ENCODE measurements around the gene XIAP.
"Not testable (repeated sequence)": the region's sequence is repeated elsewhere in the genome, so short reads cannot be mapped to it uniquely, and the experiment has no call there.

The XIAP gene

DNA sequence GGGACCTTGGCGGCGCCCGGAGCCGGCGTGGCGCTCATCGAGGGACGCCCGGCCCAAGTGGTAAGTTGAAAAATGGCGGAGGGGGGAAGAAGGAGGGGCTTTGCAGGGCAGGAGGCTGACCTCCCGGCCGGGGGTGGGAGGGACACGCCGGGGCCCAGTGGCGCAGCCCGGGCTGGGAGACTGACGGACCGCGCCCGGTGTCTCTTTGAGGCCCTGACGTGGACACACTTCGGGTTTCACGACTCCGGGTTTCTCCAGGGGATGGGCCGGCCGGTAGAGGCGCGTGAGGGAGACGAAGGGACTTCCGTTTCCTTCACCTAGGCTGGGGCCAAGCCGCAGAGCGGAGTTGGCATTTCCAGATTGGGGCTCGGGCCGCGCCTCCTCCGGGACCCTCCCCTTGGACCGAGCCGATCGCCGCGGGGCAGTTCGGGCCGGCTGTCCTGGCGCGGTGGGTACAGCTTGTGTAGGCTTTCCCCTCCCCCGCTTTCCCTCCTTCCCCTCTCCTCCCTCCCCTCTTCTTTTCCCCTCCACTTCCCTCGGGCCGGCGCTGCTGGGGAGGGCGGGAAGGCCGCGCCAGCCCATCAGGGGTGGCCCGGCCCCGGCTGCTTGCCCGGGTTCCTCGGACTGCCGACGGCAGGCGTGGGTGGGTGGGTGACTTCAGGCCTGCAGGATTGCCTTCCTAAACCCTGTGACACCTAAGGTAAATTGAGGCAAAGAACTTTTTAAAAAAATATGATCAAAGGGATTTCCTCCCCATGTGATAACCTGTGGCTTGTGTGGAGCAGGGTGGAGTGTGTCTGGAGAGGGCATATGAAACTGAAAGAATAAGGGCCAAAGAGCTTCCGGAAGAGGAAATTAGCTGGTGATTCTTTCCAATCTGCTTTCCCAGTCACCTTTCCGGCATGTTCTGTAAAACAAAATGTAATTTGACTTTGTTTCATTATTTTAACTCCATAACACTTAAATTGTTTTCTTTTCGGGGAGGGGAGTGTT, at the start of gene XIAP:
XIAP (plus strand) TSS at position 208 of the 993 bp plus-strand sequence. CDS start 25,610 bp downstream, outside the sequence.
- peaks cover 7% of the 10 kb centered on the region for H3K36me3 Mint-ChIP-seq (ENCODE audit: low read depth)
- H3K27me3 Mint-ChIP-seq = no peaks in the 10 kb centered on the region
- H3K9me3 Mint-ChIP-seq = no peaks in the 10 kb centered on the region
- peak within 1 kb of the TSS; percentile 88 for H3K27ac Mint-ChIP-seq
- H3K4me1 Mint-ChIP-seq (ENCODE audit: low read depth) = peaks cover 20% of the 10 kb centered on the region
- peak within 1 kb of the TSS; percentile 88 for H3K4me3 Mint-ChIP-seq

DNA sequence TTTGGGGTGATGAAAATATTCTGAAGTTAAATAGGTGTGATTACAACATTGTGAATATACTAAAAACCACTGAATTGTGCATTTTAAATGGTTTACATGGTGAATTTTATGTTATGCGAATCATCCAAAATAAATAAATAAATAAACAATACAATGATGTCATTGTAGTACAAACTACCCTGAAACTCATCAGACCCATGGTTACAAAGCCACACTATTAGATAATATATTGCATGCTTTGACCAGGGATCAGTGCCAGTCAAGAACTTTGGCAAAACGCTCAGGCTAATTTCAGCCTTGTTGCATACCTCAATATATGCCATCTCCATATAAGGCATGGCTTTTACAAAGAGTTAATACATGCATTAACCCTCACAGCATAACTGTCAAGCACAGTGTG, 45.5 kb upstream of the XIAP start:
- Mint-ChIP-seq H3K4me1 (ENCODE audit: low read depth) (no peaks in the 10 kb centered on the region), H3K36me3 (ENCODE audit: low read depth) (no peaks in the 10 kb centered on the region), H3K4me3 (no peak overlapping the region), H3K27ac (no peak overlapping the region), H3K27me3 (no peaks in the 10 kb centered on the region), H3K9me3 (no peaks in the 10 kb centered on the region)

DNA sequence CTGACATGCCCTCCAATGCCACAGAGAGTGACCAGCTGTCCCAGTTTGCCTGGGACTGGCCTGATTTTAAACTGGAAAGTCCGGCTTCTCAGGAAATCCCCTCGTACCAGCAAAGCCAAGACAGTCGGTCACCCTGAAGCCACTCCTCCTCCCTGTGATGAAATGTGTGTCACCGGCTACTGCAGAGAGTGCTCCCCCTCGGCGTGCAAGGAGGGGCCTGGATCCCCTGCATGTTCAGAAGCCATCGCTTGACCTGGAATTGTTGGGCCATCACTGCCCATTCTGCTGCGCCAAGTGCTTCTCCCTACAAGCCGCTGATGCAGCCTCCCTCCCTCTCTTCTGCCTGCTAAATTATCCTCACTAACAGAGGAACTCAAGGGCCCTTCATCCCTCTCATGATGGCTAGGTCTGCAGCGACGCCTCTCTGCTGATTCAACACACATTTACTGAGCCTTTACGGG, 44.9 kb upstream of the XIAP start:
- not testable (repeated sequence) for H3K36me3 Mint-ChIP-seq (ENCODE audit: low read depth); H3K4me3 Mint-ChIP-seq; H3K27me3 Mint-ChIP-seq; H3K4me1 Mint-ChIP-seq (ENCODE audit: low read depth); H3K27ac Mint-ChIP-seq; H3K9me3 Mint-ChIP-seq

DNA sequence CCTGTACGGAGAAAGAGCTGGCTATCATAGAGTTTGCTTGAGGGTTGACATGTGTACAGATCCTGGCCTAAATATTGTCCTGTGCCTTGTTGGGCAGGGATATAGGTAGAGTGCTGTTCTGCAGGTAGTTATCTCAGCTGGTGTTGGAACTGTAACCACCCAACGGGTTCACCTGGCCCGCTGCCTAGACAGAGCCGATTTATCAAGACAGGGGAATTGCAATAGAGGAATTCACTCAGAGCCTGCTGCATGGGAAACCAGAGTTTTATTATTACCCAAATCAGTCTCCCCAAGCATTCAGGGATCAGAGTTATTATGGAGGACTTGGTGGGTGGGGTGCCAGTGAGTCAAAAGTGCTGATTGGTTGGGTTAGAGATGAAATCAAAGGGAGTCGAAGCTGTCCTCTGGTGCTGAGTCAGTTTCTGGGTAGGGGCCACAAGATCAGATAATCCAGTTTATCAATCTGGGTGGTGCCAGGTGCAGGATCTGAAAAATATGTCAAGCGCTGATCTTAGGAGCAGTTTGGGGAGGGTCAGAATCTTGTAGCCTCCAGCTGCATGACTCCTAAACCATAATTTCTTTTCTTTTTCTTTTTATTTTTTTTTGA, 42.5 kb upstream of the XIAP start:
- Mint-ChIP-seq H3K27ac (no peak overlapping the region), H3K36me3 (ENCODE audit: low read depth) (no peaks in the 10 kb centered on the region), H3K4me3 (no peak overlapping the region), H3K9me3 (no peaks in the 10 kb centered on the region), H3K4me1 (ENCODE audit: low read depth) (no peaks in the 10 kb centered on the region), H3K27me3 (no peaks in the 10 kb centered on the region)

DNA sequence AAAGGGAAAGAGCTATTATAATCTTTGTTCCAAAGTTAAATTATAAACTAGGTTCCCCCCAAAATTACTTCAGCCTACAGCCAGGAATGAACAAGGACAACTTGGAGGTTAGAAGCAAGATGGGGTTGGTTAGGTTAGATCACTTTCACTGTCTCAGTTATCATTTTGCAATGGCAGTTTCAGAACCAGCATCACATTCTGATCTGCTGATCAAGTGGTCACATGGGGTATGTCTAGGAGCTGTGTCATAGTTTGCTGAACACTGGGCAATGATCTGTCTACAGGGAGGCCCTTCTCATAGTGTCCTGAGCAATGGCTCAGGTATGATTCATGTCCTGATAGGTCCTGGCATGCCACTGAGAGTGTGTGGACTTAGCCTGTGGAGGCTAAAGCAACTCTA, 41.6 kb upstream of the XIAP start:
- Mint-ChIP-seq H3K27ac (no peak overlapping the region), H3K4me3 (no peak overlapping the region), H3K9me3 (no peaks in the 10 kb centered on the region), H3K36me3 (ENCODE audit: low read depth) (no peaks in the 10 kb centered on the region), H3K27me3 (no peaks in the 10 kb centered on the region), H3K4me1 (ENCODE audit: low read depth) (no peaks in the 10 kb centered on the region)

DNA sequence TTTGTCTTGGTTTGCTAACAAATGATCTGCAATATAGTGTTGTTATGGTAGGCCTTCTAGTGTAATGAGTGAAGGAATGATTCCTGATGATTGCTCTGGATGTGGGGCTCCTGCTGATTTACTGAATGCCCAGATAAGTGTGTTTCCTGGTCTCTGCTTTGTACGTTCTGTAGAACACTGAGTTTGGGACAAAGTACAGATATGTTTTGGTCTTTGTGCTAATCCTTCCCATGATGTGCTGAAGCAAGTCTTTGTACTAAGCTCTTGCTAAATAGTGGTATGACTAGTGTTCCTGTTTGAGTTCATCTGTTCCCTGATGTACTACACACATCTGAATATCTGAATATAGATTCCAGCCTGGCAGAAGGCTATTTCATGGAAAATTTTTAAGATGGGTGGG, 36.9 kb upstream of the XIAP start:
- no peaks in the 10 kb centered on the region for H3K36me3 Mint-ChIP-seq (ENCODE audit: low read depth)
- no peak overlapping the region for H3K27ac Mint-ChIP-seq
- H3K4me1 Mint-ChIP-seq (ENCODE audit: low read depth) = no peaks in the 10 kb centered on the region
- no peaks in the 10 kb centered on the region for H3K9me3 Mint-ChIP-seq
- H3K4me3 Mint-ChIP-seq = no peak overlapping the region
- H3K27me3 Mint-ChIP-seq = no peaks in the 10 kb centered on the region

DNA sequence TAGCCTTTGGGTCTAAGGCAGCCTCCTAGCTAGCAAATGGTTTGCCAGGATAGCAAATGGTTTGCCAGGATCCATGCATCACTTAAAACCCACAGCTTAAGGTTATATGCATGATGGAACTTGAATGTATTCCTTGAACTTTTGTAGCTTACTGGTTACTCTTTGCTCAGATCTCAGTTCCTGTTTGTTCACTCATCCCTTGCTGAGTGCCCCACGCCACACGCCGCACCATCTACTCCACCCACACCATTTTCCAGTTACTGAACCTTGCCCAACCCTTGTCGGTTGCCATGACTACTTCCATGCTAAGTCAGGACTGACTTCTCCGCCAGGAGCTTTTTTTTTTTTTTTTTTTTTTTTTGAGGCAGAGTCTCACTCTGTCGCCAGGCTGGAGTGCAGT, 29.5 kb upstream of the XIAP start:
- Mint-ChIP-seq H3K36me3 (ENCODE audit: low read depth) (no peaks in the 10 kb centered on the region), H3K9me3 (no peaks in the 10 kb centered on the region), H3K27me3 (peaks cover 4% of the 10 kb centered on the region), H3K4me1 (ENCODE audit: low read depth) (peaks cover 7% of the 10 kb centered on the region), H3K4me3 (no peak overlapping the region), H3K27ac (no peak overlapping the region)

DNA sequence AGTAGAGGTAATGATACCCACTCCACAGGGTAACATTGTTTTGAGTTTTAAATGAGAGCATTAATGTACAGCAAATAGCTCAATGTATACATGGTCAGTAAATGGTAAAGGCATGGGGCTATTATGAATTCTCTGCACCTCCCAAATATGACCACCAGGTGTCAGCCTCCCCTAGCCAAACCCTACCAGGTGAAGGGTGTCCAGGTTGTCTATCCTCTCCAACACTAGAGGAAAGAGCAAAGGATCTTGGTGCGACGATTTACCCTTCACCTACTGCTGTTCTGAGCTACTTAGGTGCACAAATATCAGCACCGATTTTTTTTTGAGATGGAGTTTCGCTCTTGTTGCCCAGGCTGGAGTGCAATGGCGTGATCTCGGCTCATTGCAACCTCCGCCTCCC, 26.5 kb upstream of the XIAP start:
- Mint-ChIP-seq H3K9me3 (no peaks in the 10 kb centered on the region), H3K36me3 (ENCODE audit: low read depth) (no peaks in the 10 kb centered on the region), H3K27me3 (peaks cover 4% of the 10 kb centered on the region), H3K4me3 (no peak overlapping the region), H3K4me1 (ENCODE audit: low read depth) (peaks cover 11% of the 10 kb centered on the region), H3K27ac (no peak overlapping the region)

DNA sequence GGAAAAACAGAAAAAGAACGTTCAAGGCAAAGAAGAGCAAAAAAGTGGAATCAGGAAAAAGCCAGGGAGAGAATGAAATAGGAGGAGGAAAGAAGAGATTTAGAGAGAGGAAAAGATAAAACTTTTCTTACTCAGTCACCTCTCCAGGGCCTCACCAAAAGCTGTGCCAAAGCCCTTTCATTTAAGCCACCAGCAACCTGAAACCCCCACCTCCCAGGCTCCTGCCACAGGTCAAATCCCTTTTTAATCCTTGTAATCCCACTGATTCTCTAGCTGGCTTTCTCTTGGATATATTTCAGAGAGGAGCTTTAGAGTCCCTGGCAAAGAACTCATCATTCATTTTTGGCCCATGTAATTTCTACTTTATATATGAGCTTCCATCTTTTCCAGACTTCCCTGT, 25.7 kb upstream of the XIAP start:
- Mint-ChIP-seq H3K27ac (no peak overlapping the region), H3K27me3 (peaks cover 4% of the 10 kb centered on the region), H3K4me3 (no peak overlapping the region), H3K36me3 (ENCODE audit: low read depth) (no peaks in the 10 kb centered on the region), H3K9me3 (no peaks in the 10 kb centered on the region), H3K4me1 (ENCODE audit: low read depth) (peaks cover 11% of the 10 kb centered on the region)

DNA sequence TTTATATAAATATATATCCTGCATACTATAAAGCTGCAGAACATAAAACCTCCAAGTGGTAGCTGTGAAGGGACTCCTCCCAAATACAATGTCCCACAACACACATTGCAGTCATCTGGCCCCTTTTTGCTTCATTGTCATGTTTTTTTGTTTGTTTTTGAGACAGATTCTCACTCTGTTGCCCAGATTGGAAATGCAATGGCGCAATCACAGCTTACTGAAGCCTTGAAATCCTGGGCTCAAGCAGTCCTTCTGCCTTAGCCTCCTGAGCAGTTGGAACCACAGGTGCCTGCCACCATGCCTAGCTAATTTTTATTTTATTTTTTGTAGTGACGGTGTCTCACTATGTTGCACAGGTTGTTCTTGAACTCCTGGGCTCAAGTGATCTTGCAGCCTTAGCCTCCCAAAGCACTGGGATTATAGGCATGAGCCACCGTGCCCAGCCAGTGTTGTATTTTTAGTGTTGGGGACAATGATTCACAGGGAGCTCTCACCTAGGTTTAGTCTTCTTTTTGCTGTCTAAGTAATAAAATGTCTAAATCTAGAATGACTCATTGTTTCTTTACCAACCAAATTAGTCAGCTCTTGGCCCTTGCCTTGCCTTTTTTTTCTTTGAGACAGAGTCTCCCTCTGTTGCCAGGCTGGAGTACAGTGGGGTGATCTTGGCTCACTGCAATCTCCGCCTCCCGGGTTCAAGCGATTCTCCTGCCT, 24.0 kb upstream of the XIAP start:
- no peak overlapping the region for H3K27ac Mint-ChIP-seq
- H3K4me1 Mint-ChIP-seq (ENCODE audit: low read depth) = peaks cover 4% of the 10 kb centered on the region
- H3K4me3 Mint-ChIP-seq = no peak overlapping the region
- no peaks in the 10 kb centered on the region for H3K36me3 Mint-ChIP-seq (ENCODE audit: low read depth)
- no peaks in the 10 kb centered on the region for H3K9me3 Mint-ChIP-seq
- H3K27me3 Mint-ChIP-seq = peaks cover 4% of the 10 kb centered on the region

DNA sequence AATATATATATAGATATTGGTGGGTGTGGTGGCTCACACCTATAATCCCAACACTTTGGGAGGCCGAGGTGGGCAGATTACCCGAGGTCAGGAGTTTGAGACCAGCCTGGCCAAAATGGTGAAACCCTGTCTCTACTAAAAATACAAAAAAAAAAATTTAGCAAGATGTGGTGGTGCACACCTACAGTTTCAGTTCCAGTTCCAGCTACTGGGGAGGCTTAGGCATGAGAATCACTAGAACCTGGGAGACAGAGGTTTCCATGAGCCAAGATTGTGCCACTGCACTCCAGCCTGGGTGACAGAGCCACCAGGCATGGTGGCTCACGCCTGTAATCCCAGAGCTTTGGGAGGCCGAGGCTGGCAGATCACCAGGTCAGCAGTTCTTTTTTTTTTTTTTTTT, 14.7 kb upstream of the XIAP start:
- not testable (repeated sequence) for H3K36me3 Mint-ChIP-seq (ENCODE audit: low read depth); H3K9me3 Mint-ChIP-seq; H3K27me3 Mint-ChIP-seq; H3K4me3 Mint-ChIP-seq; H3K27ac Mint-ChIP-seq; H3K4me1 Mint-ChIP-seq (ENCODE audit: low read depth)

DNA sequence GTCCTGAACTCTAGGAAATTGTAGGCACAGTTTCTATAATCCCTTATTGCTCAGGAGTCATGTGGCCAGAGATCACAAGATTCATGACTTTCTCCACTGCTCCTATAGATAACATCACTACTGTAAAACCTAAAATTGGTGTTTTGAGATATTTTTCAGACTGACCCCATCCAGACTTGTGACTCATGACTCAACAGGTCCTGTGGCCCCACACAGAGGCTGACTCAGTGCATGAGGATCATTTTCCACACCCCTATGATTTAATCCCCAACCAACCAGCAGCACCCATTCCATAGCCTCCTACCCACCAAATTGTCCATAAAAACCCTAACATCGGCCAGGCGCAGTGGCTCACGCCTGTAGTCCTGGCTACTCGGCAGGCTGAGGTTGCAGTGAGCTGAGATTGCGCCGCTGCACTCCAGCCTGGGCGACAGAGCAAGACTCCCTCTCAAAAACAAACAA, 13.2 kb upstream of the XIAP start:
- no peak overlapping the region for H3K4me3 Mint-ChIP-seq
- H3K36me3 Mint-ChIP-seq (ENCODE audit: low read depth) = no peaks in the 10 kb centered on the region
- peaks cover 8% of the 10 kb centered on the region for H3K4me1 Mint-ChIP-seq (ENCODE audit: low read depth)
- H3K27ac Mint-ChIP-seq = no peak overlapping the region
- no peaks in the 10 kb centered on the region for H3K9me3 Mint-ChIP-seq
- H3K27me3 Mint-ChIP-seq = no peaks in the 10 kb centered on the region

DNA sequence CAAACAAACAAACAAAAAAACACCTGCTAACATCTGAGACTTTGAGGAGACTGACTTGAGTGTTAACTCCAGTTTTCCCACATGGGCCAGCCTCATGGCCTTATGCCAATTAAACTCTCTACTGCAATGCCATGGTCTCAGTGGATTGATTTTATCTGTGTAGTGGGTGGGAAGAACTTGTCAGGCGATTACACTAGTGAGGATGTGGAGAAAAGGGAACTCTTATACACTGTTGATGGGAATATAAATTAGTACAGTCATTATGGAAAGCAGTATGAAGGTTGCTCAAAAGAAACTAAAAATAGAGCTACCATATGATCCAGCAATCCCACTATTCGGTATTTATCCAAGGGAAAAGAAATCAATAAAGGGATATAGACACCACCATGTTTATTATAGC, 12.8 kb upstream of the XIAP start:
- H3K4me1 Mint-ChIP-seq (ENCODE audit: low read depth) = peaks cover 8% of the 10 kb centered on the region
- H3K9me3 Mint-ChIP-seq = no peaks in the 10 kb centered on the region
- no peak overlapping the region for H3K4me3 Mint-ChIP-seq
- H3K27ac Mint-ChIP-seq = no peak overlapping the region
- no peaks in the 10 kb centered on the region for H3K36me3 Mint-ChIP-seq (ENCODE audit: low read depth)
- no peaks in the 10 kb centered on the region for H3K27me3 Mint-ChIP-seq

DNA sequence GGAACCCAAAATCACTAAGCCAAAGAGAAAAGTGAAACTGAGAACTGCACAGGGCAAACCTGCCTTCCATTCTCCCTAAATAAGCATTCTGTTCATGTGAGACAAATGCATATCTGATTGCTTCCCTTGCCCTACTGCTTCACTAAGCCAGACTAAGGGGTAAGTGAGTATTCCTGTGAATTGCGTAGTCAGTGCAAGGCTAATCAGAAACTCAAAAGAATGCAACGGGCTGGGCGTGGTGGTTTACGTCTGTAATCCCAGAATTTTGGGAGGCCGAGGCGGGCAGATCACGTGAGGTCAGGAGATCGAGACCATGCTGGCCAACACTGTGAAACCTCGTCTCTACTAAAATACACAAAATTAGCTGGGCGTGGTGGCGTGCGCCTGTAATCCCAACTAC, 10.8 kb upstream of the XIAP start:
- Mint-ChIP-seq H3K9me3 (no peaks in the 10 kb centered on the region), H3K4me1 (ENCODE audit: low read depth) (peaks cover 8% of the 10 kb centered on the region), H3K36me3 (ENCODE audit: low read depth) (no peaks in the 10 kb centered on the region), H3K4me3 (no peak overlapping the region), H3K27ac (no peak overlapping the region), H3K27me3 (no peaks in the 10 kb centered on the region)

DNA sequence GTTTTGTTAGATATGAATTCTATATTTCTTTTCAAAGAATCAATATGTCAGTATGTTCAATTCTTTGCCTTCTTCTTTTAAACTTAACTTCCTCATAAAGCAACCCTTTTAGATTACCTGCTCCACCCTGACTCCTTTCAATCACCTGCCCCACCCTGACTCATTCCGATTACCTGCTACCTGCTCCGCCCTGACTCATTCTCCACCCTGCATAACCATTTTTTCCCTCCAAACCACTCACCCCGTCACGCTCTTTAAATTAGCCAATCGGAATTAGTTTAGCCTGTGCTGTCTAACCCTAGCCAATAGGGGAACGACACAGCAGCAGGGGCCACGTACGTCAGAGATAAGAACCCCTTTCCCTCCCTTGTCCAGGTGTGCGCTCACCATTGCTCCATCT, 9.9 kb upstream of the XIAP start:
- not testable (repeated sequence) for H3K4me3 Mint-ChIP-seq; H3K9me3 Mint-ChIP-seq; H3K36me3 Mint-ChIP-seq (ENCODE audit: low read depth); H3K27ac Mint-ChIP-seq; H3K4me1 Mint-ChIP-seq (ENCODE audit: low read depth); H3K27me3 Mint-ChIP-seq

Measured in stimulated activated naive CD8-positive, alpha-beta T cell treated with anti-CD3 and anti-CD28 coated beads, Interleukin-15, Interleukin-2, amounts not matched to agents 100 ng/mL and 50 ng/mL, for 24 hours (primary cell).